Ishikawa (cell line): ENCODE measurements around the gene RPTOR.

Experiments used
- CEBPB ChIP-seq: IDR thresholded peaks from 2 replicates; pipeline ENCODE4 v1.6.1; 2012
- EGR1 ChIP-seq: IDR thresholded peaks from 2 replicates; pipeline ENCODE4 v1.6.1; 2012
- RAD21 ChIP-seq: IDR thresholded peaks from 2 replicates; pipeline ENCODE4 v1.6.1; 2012; ENCODE audit warnings: low read depth
- ZBTB7A ChIP-seq: IDR thresholded peaks from 2 replicates; pipeline ENCODE4 v1.6.1; 2012; ENCODE audit warnings: low read depth
- TF ChIP-seq, protein P1 (sequence below): IDR thresholded peaks from 2 replicates; pipeline ENCODE4 v1.6.1; 2012; ENCODE audit warnings: low read depth, mild to moderate bottlenecking

DNA sequence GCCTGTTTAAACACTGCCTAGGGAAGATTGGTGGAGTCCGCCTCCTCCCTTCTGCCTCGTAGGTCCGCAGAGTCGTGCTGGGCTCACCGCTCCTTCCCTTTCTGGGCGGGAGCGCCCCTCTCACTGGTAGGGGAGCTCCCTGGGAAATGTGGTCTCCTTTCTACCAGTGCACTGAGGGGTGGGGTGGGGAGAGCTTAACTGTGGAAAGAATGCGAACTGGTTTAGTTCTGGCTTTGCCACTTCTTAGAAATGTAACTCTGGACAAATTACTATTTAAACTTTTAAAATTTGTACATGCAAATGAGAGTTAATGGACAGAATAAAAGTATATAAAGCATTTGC, 105.7 kb downstream of the RPTOR start:
- TF ChIP-seq, protein P1, sequence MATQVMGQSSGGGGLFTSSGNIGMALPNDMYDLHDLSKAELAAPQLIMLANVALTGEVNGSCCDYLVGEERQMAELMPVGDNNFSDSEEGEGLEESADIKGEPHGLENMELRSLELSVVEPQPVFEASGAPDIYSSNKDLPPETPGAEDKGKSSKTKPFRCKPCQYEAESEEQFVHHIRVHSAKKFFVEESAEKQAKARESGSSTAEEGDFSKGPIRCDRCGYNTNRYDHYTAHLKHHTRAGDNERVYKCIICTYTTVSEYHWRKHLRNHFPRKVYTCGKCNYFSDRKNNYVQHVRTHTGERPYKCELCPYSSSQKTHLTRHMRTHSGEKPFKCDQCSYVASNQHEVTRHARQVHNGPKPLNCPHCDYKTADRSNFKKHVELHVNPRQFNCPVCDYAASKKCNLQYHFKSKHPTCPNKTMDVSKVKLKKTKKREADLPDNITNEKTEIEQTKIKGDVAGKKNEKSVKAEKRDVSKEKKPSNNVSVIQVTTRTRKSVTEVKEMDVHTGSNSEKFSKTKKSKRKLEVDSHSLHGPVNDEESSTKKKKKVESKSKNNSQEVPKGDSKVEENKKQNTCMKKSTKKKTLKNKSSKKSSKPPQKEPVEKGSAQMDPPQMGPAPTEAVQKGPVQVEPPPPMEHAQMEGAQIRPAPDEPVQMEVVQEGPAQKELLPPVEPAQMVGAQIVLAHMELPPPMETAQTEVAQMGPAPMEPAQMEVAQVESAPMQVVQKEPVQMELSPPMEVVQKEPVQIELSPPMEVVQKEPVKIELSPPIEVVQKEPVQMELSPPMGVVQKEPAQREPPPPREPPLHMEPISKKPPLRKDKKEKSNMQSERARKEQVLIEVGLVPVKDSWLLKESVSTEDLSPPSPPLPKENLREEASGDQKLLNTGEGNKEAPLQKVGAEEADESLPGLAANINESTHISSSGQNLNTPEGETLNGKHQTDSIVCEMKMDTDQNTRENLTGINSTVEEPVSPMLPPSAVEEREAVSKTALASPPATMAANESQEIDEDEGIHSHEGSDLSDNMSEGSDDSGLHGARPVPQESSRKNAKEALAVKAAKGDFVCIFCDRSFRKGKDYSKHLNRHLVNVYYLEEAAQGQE: no peak
- TF ChIP-seq CEBPB (no peak), ZBTB7A (no peak), RAD21 (no peak), EGR1 (no peak)
